SK-N-SH (cell line): ENCODE measurements around the gene KRT20. TPM values are rescaled to one million over a fixed set of nuclear protein-coding genes. Genes with fewer than 3 reads are reported as not detected.

ENCODE experiments used
- CTCF ChIA-PET: fragments of 300-600, 350-600 bp; formaldehyde crosslinking; extraction: SDS; loops from one replicate; lab custom pipeline; 2021; lab: Yijun Ruan, JAX
- POLR2A ChIA-PET: fragments of 350-600 bp; sonication (Branson Sonifier 250); formaldehyde crosslinking; extraction: SDS; loops from one replicate; lab custom pipeline; 2020; ENCODE audit warnings: antibody characterized with exemption, inconsistent platforms; lab: Yijun Ruan, JAX
- DNase-seq: peaks from one replicate; pipeline ENCODE4 v3.0.0; 2012
- H2AFZ ChIP-seq: fragments of 200-600 bp; sonication (generic); 2 replicates; pipeline ENCODE4 v1.8.1; 2016; ENCODE audit warnings: antibody characterized with exemption, mild to moderate bottlenecking, low read depth
- H3F3A ChIP-seq: fragments of 200-600 bp; sonication (generic); replicated peaks from 2 replicates; pipeline ENCODE3; 2016; ENCODE audit warnings: antibody characterized with exemption, mild to moderate bottlenecking; ENCODE audit not compliant: insufficient read depth
- H3K27ac ChIP-seq, 2 experiments: fragments of 200-500 bp in 1 of 2; fragments of 200-600 bp in 1 of 2; sonication (Bioruptor generic) in 1 of 2; sonication (generic), shearing (Covaris generic) in 1 of 2; 2 replicates each; pipeline versions ENCODE4 v1.5.1 to v1.6.1; 2014 to 2016; ENCODE audit warnings: low read depth in 2 of 2, inconsistent platforms in 1 of 2, low read length in 1 of 2, mild to moderate bottlenecking in 1 of 2, mixed read lengths in 1 of 2
- H3K27me3 ChIP-seq: fragments of 200-600 bp; sonication (generic), shearing (Covaris generic); 2 replicates; pipeline ENCODE4 v1.6.1; 2016; ENCODE audit warnings: mixed run types; ENCODE audit not compliant: insufficient read depth
- H3K36me3 ChIP-seq, 2 experiments: fragments of 200-500 bp in 1 of 2; fragments of 200-600 bp in 1 of 2; sonication (Bioruptor generic) in 1 of 2; sonication (generic) in 1 of 2; replicated peaks in 1 of 2; 2 replicates each; pipeline versions ENCODE3 to v1.5.1; 2014 to 2016; ENCODE audit warnings: low read length in 1 of 2, mild to moderate bottlenecking in 1 of 2; ENCODE audit not compliant: insufficient read depth in 2 of 2, control insufficient read depth in 1 of 2
- H3K4me1 ChIP-seq, 2 experiments: fragments of 200-500 bp in 1 of 2; fragments of 200-600 bp in 1 of 2; sonication (Bioruptor generic) in 1 of 2; sonication (generic), shearing (Covaris generic) in 1 of 2; 2 replicates each; pipeline versions ENCODE4 v1.5.1 to v1.6.1; 2014 to 2016; ENCODE audit warnings: low read depth in 1 of 2, low read length in 1 of 2, mixed run types in 1 of 2; ENCODE audit not compliant: insufficient read depth in 2 of 2, control insufficient read depth in 1 of 2
- H3K4me2 ChIP-seq: fragments of 200-600 bp; sonication (generic), shearing (Covaris generic); 2 replicates; pipeline ENCODE4 v1.6.1; 2017; ENCODE audit warnings: mixed run types
- H3K4me3 ChIP-seq, 2 experiments: fragments of 200-500 bp in 1 of 2; fragments of 200-600 bp in 1 of 2; sonication (Bioruptor generic) in 1 of 2; sonication (generic), shearing (Covaris generic) in 1 of 2; 2 replicates each; pipeline versions ENCODE4 v1.5.1 to v1.8.1; 2014 to 2016; ENCODE audit warnings: low read depth in 2 of 2, inconsistent platforms in 1 of 2, low read length in 1 of 2, mild to moderate bottlenecking in 1 of 2, mixed read lengths in 1 of 2, moderate library complexity in 1 of 2
- H3K79me2 ChIP-seq: fragments of 200-600 bp; sonication (generic); 2 replicates; pipeline ENCODE4 v1.8.1; 2017; ENCODE audit warnings: mild to moderate bottlenecking; ENCODE audit not compliant: insufficient read depth
- H3K9ac ChIP-seq: fragments of 200-600 bp; sonication (generic); 2 replicates; pipeline ENCODE4 v1.6.1; 2017; ENCODE audit warnings: mixed run types
- H3K9me2 ChIP-seq: fragments of 200-600 bp; sonication (generic); 2 replicates; pipeline ENCODE4 v1.6.1; 2017; ENCODE audit warnings: mixed run types
- H3K9me3 ChIP-seq: fragments of 200-600 bp; sonication (generic); 2 replicates; pipeline ENCODE4 v1.6.1; 2017; ENCODE audit warnings: mixed run types, mild to moderate bottlenecking, moderate library complexity
- H4K20me1 ChIP-seq: fragments of 200-600 bp; sonication (generic); 2 replicates; pipeline ENCODE4 v1.6.1; 2017; ENCODE audit warnings: mild to moderate bottlenecking, mixed run types; ENCODE audit not compliant: insufficient read depth
- ELF1 ChIP-seq: IDR thresholded peaks from 2 replicates; pipeline ENCODE4 v1.4.0; 2012
- EP300 ChIP-seq, 2 experiments: IDR thresholded peaks; 2 replicates each; pipeline versions ENCODE4 v1.4.0 to v1.6.1; 2012; ENCODE audit warnings: borderline replicate concordance in 1 of 2, low read depth in 1 of 2, low read length in 1 of 2
- FOSL2 ChIP-seq: IDR thresholded peaks from 2 replicates; pipeline ENCODE4 v1.4.0; 2012; ENCODE audit warnings: low read depth, mild to moderate bottlenecking, moderate library complexity, borderline replicate concordance
- FOXJ3 ChIP-seq: sonication (generic); formaldehyde crosslinking; IDR thresholded peaks from 2 replicates; pipeline ENCODE4 v1.5.1; 2020; ENCODE audit warnings: mild to moderate bottlenecking, missing genetic modification reagents
- FOXM1 ChIP-seq: IDR thresholded peaks from 2 replicates; pipeline ENCODE4 v1.4.0; 2012; ENCODE audit warnings: low read depth, mild to moderate bottlenecking
- GATA2 ChIP-seq: sonication (generic); formaldehyde crosslinking; IDR thresholded peaks from 2 replicates; pipeline ENCODE4 v1.5.0; 2020; ENCODE audit warnings: mild to moderate bottlenecking, missing genetic modification reagents
- JUND ChIP-seq: IDR thresholded peaks from 2 replicates; pipeline ENCODE4 v1.4.0; 2012
- MXI1 ChIP-seq: IDR thresholded peaks from 2 replicates; pipeline ENCODE4 v1.6.1; 2012; ENCODE audit warnings: mild to moderate bottlenecking, low read depth, low read length, improper control_type of control experiment
- POLR2AphosphoS5 ChIP-seq: IDR thresholded peaks from 2 replicates; pipeline ENCODE4 v1.6.1; 2012; ENCODE audit warnings: low read depth, low read length
- RCOR1 ChIP-seq: fragments of 150-350 bp; IDR thresholded peaks from 2 replicates; pipeline ENCODE4 v1.6.1; 2017; ENCODE audit warnings: antibody characterized with exemption, low read length
- RFX5 ChIP-seq: IDR thresholded peaks from 2 replicates; pipeline ENCODE4 v1.6.1; 2012; ENCODE audit warnings: mild to moderate bottlenecking, improper control_type of control experiment, low read length
- RXRA ChIP-seq: IDR thresholded peaks from 2 replicates; pipeline ENCODE4 v1.4.0; 2012; ENCODE audit warnings: low read depth, mild to moderate bottlenecking, borderline replicate concordance
- SIN3A ChIP-seq: IDR thresholded peaks from 2 replicates; pipeline ENCODE4 v1.6.1; 2012; ENCODE audit warnings: low read depth, mild to moderate bottlenecking, low read length, moderate library complexity, borderline replicate concordance
- YY1 ChIP-seq: IDR thresholded peaks from 2 replicates; pipeline ENCODE4 v1.4.0; 2012; ENCODE audit warnings: low read depth, mild to moderate bottlenecking
- WGBS: methylation state at CpG from one replicate; pipeline ENCODE4 v1.1.6; 2017; ENCODE audit warnings: low lambda C conversion rate; 5-methylcytosine and 5-hydroxymethylcytosine counted together
- polyA plus RNA-seq, 3 experiments: library from polyadenylated mRNA; depleted of rRNA; stranded (reverse); fragments of >200 nt; gene quantifications; 2 replicates each; pipeline ENCODE4 v1.2.3, GENCODE V29; 2012
- TF ChIP-seq, protein P1 (sequence below): fragments of 150-350 bp; IDR thresholded peaks from 2 replicates; pipeline ENCODE4 v1.6.1; 2016; ENCODE audit warnings: mild to moderate bottlenecking, low read depth, low read length
- TF ChIP-seq, protein P2 (sequence below): IDR thresholded peaks from 2 replicates; pipeline ENCODE4 v1.4.0; 2012; ENCODE audit warnings: low read depth, borderline replicate concordance
- TF ChIP-seq, protein P3 (sequence below): fragments of 150-350 bp; IDR thresholded peaks from 2 replicates; pipeline ENCODE4 v1.6.1; 2017; ENCODE audit warnings: antibody characterized with exemption, low read length, low read depth, borderline replicate concordance
- TF ChIP-seq, protein P4 (sequence below): IDR thresholded peaks from 2 replicates; pipeline ENCODE4 v1.6.1; 2012; ENCODE audit warnings: mild to moderate bottlenecking, low read depth, low read length, moderate library complexity
- TF ChIP-seq, protein P5 (sequence below): IDR thresholded peaks from 2 replicates; pipeline ENCODE4; 2012
- TF ChIP-seq, protein P6 (sequence below): IDR thresholded peaks from 2 replicates; pipeline ENCODE4 v1.4.0; 2012; ENCODE audit warnings: low read depth

Gene KRT20
- polyA plus RNA-seq, 1 of the 3 experiments (the other 2 are of a cell fraction), result not detected

DNA sequence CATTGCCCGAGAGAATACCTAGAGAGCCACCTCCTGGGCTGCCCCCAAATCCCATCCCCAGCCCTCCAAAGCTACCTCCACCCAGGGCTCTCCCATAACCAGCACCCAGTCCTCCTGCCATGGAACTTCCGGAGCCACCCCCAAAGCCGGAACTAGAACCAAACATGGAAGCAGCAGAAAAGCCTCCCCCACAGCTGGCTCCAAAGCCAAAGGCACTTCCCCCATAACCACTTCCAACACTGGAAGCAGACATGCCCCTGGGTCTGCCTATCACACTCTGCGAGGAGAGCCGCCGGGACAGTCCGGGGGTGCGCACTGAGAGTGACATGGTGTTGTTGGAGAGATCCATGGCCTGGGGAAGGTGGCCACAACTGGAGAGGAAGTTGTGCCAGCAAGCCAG, 18.2 kb downstream of the KRT20 start, which contains the start of gene KRT12:
TSS of gene KRT12 (minus strand) at position 386 of the 400 bp plus-strand sequence. CDS start at position 349, 37 bp downstream.
- H3K9me2 ChIP-seq, result no peaks in the 10 kb centered on the region
- no peaks in the 10 kb centered on the region for H3F3A ChIP-seq
- H3K27me3 ChIP-seq, result peaks cover 32% of the 10 kb centered on the region
- no peak within 1 kb of the TSS for H3K4me2 ChIP-seq
- 30% methylated on average over 8 of the region's 8 CpGs for whole genome bisulfite sequencing
- H3K27ac ChIP-seq, result no peak within 1 kb of the TSS
- no peaks in the 10 kb centered on the region for H3K36me3 ChIP-seq
- H3K9me3 ChIP-seq, result no peaks in the 10 kb centered on the region
- no peak within 1 kb of the TSS for H3K9ac ChIP-seq
- no peaks in the 10 kb centered on the region for H4K20me1 ChIP-seq
- DNase-seq, result no peak
- no peak within 1 kb of the TSS for H3K4me3 ChIP-seq
- no peaks in the 10 kb centered on the region for H3K79me2 ChIP-seq
- no peak for TF ChIP-seq RXRA
- TF ChIP-seq, protein P1, sequence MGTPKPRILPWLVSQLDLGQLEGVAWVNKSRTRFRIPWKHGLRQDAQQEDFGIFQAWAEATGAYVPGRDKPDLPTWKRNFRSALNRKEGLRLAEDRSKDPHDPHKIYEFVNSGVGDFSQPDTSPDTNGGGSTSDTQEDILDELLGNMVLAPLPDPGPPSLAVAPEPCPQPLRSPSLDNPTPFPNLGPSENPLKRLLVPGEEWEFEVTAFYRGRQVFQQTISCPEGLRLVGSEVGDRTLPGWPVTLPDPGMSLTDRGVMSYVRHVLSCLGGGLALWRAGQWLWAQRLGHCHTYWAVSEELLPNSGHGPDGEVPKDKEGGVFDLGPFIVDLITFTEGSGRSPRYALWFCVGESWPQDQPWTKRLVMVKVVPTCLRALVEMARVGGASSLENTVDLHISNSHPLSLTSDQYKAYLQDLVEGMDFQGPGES, result no peak
- TF ChIP-seq RFX5, result no peak
- no peak for TF ChIP-seq JUND
- no peak for TF ChIP-seq ELF1
- TF ChIP-seq, protein P2, sequence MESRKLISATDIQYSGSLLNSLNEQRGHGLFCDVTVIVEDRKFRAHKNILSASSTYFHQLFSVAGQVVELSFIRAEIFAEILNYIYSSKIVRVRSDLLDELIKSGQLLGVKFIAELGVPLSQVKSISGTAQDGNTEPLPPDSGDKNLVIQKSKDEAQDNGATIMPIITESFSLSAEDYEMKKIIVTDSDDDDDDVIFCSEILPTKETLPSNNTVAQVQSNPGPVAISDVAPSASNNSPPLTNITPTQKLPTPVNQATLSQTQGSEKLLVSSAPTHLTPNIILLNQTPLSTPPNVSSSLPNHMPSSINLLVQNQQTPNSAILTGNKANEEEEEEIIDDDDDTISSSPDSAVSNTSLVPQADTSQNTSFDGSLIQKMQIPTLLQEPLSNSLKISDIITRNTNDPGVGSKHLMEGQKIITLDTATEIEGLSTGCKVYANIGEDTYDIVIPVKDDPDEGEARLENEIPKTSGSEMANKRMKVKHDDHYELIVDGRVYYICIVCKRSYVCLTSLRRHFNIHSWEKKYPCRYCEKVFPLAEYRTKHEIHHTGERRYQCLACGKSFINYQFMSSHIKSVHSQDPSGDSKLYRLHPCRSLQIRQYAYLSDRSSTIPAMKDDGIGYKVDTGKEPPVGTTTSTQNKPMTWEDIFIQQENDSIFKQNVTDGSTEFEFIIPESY, result no peak
- no peak for TF ChIP-seq GATA2
- TF ChIP-seq POLR2AphosphoS5, result no peak
- TF ChIP-seq FOXJ3 (CRISPR knock-in tag), result no peak
- TF ChIP-seq FOXM1, result no peak
- TF ChIP-seq, protein P3, sequence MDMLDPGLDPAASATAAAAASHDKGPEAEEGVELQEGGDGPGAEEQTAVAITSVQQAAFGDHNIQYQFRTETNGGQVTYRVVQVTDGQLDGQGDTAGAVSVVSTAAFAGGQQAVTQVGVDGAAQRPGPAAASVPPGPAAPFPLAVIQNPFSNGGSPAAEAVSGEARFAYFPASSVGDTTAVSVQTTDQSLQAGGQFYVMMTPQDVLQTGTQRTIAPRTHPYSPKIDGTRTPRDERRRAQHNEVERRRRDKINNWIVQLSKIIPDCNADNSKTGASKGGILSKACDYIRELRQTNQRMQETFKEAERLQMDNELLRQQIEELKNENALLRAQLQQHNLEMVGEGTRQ, result no peak
- TF ChIP-seq, protein P4, sequence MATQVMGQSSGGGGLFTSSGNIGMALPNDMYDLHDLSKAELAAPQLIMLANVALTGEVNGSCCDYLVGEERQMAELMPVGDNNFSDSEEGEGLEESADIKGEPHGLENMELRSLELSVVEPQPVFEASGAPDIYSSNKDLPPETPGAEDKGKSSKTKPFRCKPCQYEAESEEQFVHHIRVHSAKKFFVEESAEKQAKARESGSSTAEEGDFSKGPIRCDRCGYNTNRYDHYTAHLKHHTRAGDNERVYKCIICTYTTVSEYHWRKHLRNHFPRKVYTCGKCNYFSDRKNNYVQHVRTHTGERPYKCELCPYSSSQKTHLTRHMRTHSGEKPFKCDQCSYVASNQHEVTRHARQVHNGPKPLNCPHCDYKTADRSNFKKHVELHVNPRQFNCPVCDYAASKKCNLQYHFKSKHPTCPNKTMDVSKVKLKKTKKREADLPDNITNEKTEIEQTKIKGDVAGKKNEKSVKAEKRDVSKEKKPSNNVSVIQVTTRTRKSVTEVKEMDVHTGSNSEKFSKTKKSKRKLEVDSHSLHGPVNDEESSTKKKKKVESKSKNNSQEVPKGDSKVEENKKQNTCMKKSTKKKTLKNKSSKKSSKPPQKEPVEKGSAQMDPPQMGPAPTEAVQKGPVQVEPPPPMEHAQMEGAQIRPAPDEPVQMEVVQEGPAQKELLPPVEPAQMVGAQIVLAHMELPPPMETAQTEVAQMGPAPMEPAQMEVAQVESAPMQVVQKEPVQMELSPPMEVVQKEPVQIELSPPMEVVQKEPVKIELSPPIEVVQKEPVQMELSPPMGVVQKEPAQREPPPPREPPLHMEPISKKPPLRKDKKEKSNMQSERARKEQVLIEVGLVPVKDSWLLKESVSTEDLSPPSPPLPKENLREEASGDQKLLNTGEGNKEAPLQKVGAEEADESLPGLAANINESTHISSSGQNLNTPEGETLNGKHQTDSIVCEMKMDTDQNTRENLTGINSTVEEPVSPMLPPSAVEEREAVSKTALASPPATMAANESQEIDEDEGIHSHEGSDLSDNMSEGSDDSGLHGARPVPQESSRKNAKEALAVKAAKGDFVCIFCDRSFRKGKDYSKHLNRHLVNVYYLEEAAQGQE, result no peak
- TF ChIP-seq YY1, result no peak
- TF ChIP-seq MXI1, result no peak
- no peak for TF ChIP-seq SIN3A
- no peak for TF ChIP-seq FOSL2
- no peak for TF ChIP-seq EP300 (IDR thresholded peaks at IDR 0.05; ENCODE audit: borderline replicate concordance in 1 of 2, low read depth in 1 of 2, low read length in 1 of 2)
- TF ChIP-seq, protein P5, sequence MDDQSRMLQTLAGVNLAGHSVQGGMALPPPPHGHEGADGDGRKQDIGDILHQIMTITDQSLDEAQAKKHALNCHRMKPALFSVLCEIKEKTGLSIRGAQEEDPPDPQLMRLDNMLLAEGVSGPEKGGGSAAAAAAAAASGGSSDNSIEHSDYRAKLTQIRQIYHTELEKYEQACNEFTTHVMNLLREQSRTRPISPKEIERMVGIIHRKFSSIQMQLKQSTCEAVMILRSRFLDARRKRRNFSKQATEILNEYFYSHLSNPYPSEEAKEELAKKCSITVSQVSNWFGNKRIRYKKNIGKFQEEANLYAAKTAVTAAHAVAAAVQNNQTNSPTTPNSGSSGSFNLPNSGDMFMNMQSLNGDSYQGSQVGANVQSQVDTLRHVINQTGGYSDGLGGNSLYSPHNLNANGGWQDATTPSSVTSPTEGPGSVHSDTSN, result no peak
- no peak for TF ChIP-seq RCOR1
- TF ChIP-seq, protein P6, sequence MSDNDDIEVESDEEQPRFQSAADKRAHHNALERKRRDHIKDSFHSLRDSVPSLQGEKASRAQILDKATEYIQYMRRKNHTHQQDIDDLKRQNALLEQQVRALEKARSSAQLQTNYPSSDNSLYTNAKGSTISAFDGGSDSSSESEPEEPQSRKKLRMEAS, result no peak
- TF ChIP-seq, all 33 proteins: peak for 0
- ChIA-PET CTCF (interaction anchor here (1.2 to 1.9 kb wide), 3 partner anchors 9 to 682 kb away, joined by 3 to 5 read pairs (median 5); no protein-coding TSS in a partner anchor), POLR2A (no interaction called here)
- H2AFZ ChIP-seq, result no peak within 1 kb of the TSS
- no peaks in the 10 kb centered on the region for H3K4me1 ChIP-seq
